Measurements from ENCODE around the gene SORL1.
A peak's percentile ranks its signal among the peaks of the same experiment; 100 is the strongest.

Gene SORL1

GRCh38 chr11:121643479-121644186 lies 191.5 kb downstream of the SORL1 start:
- DNase-seq = no peak

- no peak for DNase-seq
Observed at GRCh38 chr11:121644187-121644512, 192.0 kb downstream of the SORL1 start.

- DNase-seq = no peak
Observed at GRCh38 chr11:121645001-121645400, 192.9 kb downstream of the SORL1 start.

- DNase-seq = no peak
Observed at GRCh38 chr11:121645596-121645995, 193.5 kb downstream of the SORL1 start.

- DNase-seq = no peak
Observed at GRCh38 chr11:121648306-121648705, 196.2 kb downstream of the SORL1 start.

GRCh38 chr11:121649798-121650197 lies 197.7 kb downstream of the SORL1 start:
- no peak for DNase-seq

GRCh38 chr11:121650351-121651256 lies 198.5 kb downstream of the SORL1 start:
- no peak for DNase-seq

GRCh38 chr11:121651257-121651605 lies 199.1 kb downstream of the SORL1 start:
- no peak for DNase-seq

GRCh38 chr11:121652971-121653370 lies 200.9 kb downstream of the SORL1 start:
- DNase-seq = no peak

- no peak for DNase-seq
Observed at GRCh38 chr11:121654259-121654842, 202.2 kb downstream of the SORL1 start.

GRCh38 chr11:121654843-121655536 lies 202.9 kb downstream of the SORL1 start:
- DNase-seq = no peak

GRCh38 chr11:121655537-121656327 lies 203.6 kb downstream of the SORL1 start:
- DNase-seq = peak; percentile 45

- no peak for DNase-seq
Observed at GRCh38 chr11:121656328-121657090, 204.4 kb downstream of the SORL1 start.

GRCh38 chr11:121657146-121657545 lies 205.0 kb downstream of the SORL1 start:
- DNase-seq = no peak

- DNase-seq = no peak
Observed at GRCh38 chr11:121659811-121660210, 207.7 kb downstream of the SORL1 start.

- DNase-seq = no peak
Observed at GRCh38 chr11:121661880-121662486, 209.9 kb downstream of the SORL1 start.

GRCh38 chr11:121664144-121664543 lies 212.0 kb downstream of the SORL1 start:
- no peak for DNase-seq

GRCh38 chr11:121665206-121665838 lies 213.2 kb downstream of the SORL1 start:
- no peak for DNase-seq

GRCh38 chr11:121667836-121668235 lies 215.7 kb downstream of the SORL1 start:
- no peak for DNase-seq

GRCh38 chr11:121669422-121669821 lies 217.3 kb downstream of the SORL1 start:
- DNase-seq = no peak

- DNase-seq = no peak
Observed at GRCh38 chr11:121670266-121670665, 218.2 kb downstream of the SORL1 start.
